Retina (tissue), 1 donor: ENCODE results near the gene DCLRE1B.
A peak's percentile ranks its signal among the peaks of the same experiment; 100 is the strongest.

Experiments
- DNase-seq: peaks from one replicate; pipeline ENCODE4 v3.0.0-alpha.2; 2016

The DCLRE1B gene

GRCh38 chr1:113904674-113905434 is at the start of gene DCLRE1B, which contains the start of gene AP4B1:
DCLRE1B (plus strand) TSS chr1:113905326; CDS start chr1:113905587, 261 bp downstream.
AP4B1 (minus strand) TSS chr1:113904799; CDS start chr1:113904717, 82 bp downstream.
- peak; percentile 98 for DNase-seq

GRCh38 chr1:113855630-113856400 is 49.3 kb upstream of the DCLRE1B start:
- no peak for DNase-seq

- no peak for DNase-seq
Observed at GRCh38 chr1:113856401-113856790, 48.7 kb upstream of the DCLRE1B start.

DNA sequence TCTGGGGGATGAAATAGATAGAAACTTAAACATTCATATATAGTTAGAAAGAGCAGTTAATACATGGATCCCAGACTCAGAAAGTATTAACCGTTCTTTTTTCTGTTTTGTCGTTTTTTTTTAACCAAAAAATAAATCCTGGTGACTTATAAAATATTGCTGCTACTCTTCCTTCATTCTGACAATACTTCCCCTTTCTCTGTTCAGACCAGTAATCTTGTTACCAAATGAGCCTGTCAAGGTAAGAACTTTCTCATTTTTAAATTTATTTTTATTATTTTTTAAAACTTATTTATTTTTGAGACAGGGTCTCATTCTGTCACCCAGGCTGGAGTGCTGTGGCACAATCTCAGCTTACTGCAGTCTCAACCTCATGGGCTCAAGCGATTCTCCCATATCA is 47.4 kb upstream of the DCLRE1B start:
- no peak for DNase-seq

GRCh38 chr1:113858418-113858817 is 46.7 kb upstream of the DCLRE1B start:
- DNase-seq, result no peak

- no peak for DNase-seq
Observed at GRCh38 chr1:113858982-113859381, 46.1 kb upstream of the DCLRE1B start.

- no peak for DNase-seq
Observed at GRCh38 chr1:113859478-113860175, 45.5 kb upstream of the DCLRE1B start.

GRCh38 chr1:113860891-113861290 is 44.2 kb upstream of the DCLRE1B start:
- DNase-seq, result no peak

DNA sequence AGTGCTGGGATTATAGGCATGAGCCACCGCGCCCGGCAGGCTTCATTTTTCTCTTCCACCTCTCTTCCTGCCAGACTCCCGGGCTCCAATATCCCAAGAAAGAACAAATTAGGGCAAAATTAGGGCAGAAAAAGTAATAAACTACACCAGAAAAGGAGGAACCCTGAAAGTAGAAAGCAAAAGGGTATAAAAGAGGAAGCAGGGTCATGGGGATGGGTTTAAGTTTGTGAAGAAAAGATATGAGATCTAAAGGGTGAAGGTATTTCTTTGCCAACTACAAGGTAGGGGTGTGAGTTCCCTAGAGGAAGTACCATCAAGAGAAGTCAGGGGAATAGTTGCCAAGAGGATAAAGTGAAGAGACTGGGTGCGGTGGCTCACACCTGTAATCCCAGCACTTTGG is 43.5 kb upstream of the DCLRE1B start:
- DNase-seq, result no peak

- DNase-seq, result no peak
Observed at GRCh38 chr1:113868387-113869083, 36.6 kb upstream of the DCLRE1B start.

- DNase-seq, result no peak
Observed at GRCh38 chr1:113870778-113871177, 34.3 kb upstream of the DCLRE1B start.

- no peak for DNase-seq
Observed at GRCh38 chr1:113871597-113872113, 33.5 kb upstream of the DCLRE1B start, which contains the start of gene PTPN22. PTPN22 (minus strand) TSS chr1:113871712.

- no peak for DNase-seq
Observed at GRCh38 chr1:113872219-113872935, 32.7 kb upstream of the DCLRE1B start.

DNA sequence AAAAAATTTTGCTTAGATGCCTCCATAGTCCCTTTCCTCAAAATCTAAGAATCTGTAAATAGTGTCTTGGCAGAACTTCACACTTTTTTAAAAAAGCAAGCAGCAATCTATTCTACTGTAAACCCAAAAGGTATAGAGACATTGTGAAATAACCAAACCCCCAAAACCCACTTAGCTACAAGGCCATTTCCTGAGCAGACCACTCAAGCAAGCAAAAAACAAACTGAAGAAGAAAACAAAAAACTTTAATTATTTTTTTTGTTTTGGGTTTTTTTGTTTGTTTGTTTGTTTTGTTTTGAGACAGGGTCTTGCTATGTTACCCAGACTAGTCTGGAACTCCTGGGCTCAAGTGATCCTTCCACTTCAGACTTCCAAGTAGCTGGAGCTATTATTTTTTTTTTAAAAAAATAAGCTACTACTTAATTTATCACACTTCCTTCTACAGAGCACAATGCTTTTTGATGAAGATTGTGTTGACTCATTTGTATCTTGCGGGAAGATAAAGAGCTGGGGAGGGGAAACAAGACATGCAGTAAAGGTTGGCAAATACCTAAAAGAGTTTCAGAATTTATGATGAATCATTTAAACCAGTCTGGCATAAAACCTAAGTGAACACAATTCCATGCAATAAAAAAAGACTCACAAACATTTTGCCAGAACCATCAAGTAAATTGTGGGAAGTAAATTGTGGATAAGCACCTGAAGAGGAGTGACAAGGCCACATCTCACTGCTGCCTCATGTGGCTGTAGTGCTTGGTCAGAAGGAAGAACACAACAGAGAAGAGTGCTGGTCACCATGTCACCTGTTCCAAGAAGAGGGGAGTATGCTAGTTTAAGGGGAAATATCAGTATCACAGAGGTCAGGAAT is 30.9 kb upstream of the DCLRE1B start:
- DNase-seq, result no peak

- DNase-seq, result no peak
Observed at GRCh38 chr1:113875714-113876113, 29.4 kb upstream of the DCLRE1B start.

DNA sequence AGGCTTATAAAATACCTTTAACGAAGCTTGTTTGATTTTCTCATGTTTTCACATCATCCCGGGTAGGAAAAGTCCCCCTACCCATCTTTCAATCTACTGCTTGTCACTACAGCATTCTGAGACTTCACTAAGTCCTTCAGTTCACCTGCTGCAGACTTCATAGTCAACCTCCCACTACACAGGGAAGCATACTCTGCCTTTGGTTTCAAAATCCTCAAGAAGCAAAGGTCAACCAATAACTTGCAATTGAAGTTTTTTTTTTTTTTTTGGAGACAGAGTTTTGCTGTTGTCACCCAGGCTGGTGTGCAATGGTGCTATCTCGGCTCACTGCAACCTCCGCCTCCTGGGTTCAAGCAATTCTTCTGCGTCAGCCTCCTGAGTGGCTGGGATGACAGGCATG is 28.9 kb upstream of the DCLRE1B start:
- DNase-seq, result no peak

DNA sequence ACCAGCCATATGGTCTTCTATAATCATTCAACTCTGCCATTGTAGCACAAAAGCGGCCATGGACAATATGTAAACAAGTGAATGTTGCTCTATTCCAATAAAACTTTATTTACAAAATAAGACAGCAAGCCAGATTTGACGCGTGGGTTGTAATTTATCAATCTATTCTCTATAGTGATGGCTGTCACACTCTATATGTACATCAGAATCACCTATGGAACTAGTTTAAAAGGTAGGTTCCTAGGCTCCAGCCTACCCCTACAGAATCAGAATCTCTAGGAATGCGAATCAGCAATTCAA is 25.4 kb upstream of the DCLRE1B start:
- no peak for DNase-seq

GRCh38 chr1:113881661-113882060 is 23.5 kb upstream of the DCLRE1B start:
- no peak for DNase-seq

DNA sequence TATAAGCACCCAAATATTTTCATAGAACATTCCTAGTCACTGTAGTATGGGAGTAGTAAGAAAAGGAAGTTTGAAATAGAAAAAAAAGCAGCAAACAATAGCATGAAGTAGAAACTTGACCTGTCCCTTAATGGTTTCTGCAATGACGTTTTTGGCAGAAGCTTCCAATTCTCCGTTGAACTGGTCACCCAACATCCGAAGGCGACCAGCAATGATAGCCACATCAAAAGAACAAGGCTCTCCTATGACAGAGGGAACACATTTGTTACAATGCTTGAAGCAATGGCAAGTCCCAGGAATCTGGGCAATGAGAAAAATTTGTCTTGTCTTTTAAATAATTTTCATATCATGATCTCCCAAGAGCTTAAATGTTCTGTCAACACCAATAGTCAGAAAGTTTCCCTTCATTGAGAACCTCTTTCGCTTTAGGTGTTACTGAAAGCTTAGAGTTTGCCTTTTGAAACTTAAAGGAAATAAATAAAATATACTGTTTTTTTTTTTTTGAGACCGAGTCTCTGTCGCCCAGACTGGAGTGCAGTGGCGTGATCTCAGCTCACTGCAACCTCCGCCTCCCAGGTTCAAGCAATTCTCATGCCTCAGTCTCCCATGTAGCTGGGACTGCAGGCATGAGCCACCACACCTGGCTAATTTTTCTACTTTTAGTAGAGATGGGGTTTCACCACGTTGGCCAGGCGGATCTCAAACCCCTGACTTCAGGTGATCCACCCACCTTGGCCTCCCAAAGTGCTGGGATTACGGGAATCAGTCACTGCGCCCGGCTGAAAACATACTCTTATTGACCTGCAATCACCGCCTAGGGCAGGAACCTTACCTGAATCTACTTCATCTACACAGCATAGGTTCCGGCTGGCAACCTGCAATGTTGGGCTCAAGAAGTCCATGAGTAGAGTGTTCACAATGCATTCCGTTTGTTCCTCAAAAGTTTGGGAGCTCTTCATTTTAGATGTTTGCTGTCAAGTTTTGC is 18.4 kb upstream of the DCLRE1B start:
- DNase-seq, result no peak
